Measurements from ENCODE around the gene CUBN.

Gene CUBN

DNA sequence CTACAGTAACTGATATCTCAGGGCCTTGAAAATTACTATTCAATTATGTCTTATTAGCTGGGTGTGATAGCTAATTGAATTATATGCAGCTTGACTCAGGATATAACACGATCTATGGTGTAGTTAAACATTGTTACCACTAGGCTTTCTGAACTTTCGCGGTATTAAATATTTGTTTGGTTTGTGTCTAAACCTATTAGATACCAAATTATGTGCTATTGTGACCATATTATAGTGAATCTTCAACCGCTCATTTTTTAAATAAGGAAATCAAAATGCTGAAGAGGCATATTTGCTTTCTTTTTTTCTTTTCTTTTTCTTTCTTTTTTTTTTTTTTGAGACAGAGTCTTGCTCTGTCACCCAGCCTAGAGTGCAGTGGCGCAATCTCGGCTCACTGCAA lies 213.1 kb downstream of the CUBN start:
- DNase-seq (ENCODE audit: low spot score), result no peak

DNA sequence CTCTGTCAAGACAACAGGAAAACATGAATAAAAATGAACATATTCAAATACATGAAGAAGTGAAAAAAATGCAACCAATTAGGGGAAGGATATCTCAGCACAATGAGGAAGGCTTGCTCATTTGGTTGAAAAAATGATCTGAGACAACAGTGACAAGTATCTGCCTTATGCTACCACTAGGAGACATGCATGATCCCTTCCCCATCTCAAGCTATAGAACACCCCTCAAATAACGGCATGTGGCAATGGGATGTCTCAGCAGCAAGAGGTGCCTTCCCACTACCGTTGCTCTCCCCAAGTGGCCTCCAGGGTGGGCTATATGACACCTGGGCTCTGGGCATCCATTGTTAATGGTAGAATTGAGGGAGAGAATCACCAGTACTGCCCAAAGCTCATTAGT lies 214.3 kb downstream of the CUBN start:
- no peak for DNase-seq (ENCODE audit: low spot score)

DNA sequence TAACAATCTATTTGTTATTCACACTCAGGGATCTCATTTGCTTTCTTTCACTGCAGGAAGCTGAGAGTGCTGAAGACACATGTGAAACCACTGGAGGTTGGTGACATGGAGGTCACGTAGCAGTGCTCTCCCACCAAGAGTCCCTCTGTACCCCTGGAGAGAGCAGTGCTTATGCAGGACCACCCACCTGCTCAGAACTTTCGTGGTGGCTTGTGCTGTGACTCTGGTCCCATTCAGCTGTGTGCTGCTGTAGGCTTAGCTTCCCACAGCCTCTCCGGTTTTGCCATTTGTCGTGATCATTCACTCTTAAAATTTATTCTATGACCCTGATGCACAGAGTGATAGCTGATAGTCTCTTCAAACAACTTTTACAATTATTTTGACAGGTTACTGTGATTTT lies 216.3 kb downstream of the CUBN start:
- no peak for DNase-seq (ENCODE audit: low spot score)

DNA sequence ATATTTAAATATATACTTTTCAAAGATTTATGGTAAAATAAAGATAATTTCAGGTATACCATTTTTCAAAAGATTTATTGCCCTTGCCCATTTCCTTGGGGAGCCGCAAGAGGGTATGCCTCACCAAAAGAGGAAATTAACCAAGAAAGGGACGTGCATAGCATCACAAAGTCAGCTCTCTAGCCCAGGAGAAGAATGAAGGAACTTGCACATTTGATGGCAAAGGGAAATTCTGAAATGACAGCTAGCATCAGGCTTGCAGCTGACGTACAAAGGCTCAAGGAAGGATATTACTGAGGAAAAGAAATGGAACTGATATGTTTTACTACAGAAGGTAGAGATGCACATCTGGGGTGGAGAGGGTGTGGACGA lies 218.8 kb downstream of the CUBN start:
- DNase-seq (ENCODE audit: low spot score), result peak; percentile 7

DNA sequence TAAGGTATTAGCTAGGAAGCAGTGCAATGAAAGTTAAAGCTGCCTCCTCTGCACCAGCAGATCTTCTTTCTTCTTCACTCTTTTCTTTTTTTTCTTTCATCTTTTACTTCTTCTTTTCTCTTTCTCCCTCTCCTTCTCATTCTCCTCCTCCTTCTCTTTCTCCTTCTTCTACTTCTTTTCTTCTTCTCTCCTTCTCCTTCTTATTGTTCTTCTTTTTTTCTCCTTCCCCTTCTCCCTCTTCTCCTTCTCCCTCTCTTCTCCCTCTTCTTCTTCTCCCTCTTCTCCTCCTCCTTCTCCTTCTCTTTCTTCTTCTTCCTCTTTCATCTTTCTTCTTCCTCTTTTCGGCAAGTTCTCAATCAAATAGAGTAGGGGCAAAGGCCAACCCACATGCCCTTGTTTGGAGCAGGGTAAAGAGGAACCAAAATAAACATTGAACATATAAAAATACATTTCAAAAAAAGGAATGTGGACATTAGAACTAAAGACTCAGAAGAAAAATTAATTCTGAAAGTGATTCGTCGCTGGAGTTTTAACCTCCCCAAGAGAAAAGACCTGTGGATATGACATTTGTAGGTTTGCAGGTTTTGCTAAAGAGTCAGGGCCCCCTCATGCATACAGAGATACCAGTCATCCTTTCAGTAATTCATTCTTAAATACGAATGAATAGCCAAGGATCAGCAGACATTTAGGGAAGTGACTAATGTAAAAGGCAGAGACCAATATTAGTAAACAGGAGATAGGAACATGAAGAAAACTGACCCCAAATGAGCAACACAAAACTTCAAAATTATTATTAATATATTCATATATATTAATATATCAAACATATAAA lies 219.4 kb downstream of the CUBN start:
- DNase-seq (ENCODE audit: low spot score), result no peak

DNA sequence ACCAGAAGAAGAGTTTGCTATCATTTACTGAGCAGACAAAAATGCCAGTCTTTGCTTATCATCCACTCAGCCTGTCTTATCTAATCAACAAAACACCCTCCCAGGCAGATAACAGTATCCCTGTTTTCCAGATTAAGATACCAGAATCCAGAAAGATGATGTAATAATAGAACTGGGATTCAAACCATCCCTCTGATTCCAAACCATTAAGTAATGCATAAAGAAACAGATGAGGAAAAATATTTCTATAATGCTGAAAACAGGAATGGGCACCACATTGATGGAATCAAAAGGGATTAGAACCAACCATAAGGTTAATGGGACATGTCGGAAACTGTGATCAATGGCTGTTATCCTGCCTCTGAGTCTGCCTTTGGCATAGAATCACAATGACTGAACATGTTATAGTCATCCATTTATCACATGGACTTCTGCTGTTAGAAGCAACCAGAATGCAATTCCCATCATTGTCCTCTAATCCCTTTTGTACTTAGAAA lies 220.3 kb downstream of the CUBN start:
- DNase-seq (ENCODE audit: low spot score), result no peak

DNA sequence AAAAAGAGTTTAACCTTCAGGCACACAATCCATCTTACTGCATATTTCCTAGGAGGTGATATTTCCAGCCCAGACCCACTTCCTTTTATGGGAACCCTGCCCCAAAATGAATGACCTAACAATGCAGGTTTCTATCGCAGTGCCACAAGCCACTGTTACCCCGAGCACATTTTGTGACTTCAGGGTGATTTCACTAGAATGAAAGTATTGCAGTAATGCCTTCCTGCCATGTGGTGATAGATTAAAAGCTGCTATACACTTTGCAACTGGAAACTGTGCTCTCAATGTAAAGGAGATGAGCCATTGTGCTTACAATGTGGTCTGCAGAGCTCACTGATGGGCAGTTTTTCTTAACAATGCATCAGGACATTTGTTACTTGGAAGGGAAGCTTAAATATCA lies 221.9 kb downstream of the CUBN start:
- DNase-seq (ENCODE audit: low spot score), result no peak

DNA sequence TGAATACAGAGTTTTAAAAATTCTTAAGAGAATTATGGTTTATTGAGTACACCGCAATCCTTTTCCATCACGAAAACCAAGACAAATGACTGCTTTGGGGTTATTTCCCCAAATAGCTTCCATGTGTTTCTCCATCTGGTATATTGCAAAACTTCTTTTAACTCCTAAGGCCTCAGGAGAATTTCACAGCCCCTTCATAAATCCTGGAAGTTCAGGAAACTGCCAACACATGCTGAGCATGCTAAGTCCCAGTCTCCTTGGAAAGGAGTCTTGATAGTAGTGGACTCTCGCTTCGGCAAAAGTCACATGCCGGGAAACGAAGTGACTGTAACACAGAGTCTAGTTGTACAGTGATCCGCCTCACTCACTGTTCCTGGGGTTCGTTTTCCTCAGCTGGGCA lies 224.3 kb downstream of the CUBN start:
- no peak for DNase-seq (ENCODE audit: low spot score)

DNA sequence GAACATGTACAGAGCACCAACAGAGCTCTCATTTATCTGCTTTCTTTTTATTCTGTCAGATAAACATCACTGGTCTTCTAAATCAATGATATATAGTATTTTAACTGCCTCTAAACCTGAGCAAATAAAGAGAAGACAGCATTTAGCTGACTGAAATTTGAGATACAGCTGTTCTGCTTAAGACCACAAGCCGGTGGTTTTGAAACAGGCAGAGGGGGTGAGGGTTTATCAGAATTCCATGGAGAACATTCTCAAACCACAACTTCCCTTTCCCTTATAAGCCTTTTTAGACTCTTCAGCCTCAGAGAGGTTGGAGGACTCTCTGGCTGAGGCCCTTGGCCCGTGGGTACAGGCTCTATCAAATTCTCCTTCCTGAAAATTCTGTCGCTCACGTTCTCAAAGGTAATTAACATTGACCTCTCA lies 225.0 kb downstream of the CUBN start:
- no peak for DNase-seq (ENCODE audit: low spot score)

DNA sequence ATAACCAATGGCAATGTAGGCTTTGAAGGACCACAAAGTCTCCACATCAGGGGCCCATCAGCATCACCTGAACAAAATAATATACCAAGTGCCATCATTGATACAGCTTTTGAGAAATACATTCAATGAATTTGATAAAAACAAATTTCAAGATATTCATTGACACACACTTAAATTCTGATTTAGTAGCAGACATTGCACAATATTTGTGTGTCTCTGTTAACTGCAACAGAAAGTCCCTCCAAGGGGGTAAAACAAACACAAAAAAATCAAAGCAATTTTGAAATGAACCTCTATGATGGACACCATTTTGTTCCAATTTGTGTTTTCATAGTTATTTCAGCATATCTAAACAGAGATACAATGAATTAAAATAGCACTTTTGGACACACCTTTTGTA lies 225.6 kb downstream of the CUBN start:
- DNase-seq (ENCODE audit: low spot score), result no peak

DNA sequence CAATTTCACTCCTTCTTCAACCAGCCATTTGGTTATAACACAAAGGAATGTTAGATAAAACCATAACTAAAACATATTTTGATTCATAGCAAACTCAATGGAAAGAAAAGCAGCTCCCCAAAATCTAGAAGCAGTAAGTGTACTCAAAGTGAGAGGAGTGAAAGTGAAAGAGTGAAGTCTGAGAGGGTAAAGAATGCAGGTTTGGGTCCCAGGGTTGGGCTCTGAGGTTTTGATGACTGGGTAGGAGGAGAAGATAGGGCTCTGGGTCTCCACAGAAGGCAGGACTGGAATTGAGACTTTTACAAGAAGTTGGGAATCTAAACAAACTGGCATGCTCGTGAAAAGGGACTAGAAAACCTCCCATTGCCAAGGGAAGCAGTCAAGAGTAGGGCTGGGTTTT lies 227.0 kb downstream of the CUBN start:
- no peak for DNase-seq (ENCODE audit: low spot score)

DNA sequence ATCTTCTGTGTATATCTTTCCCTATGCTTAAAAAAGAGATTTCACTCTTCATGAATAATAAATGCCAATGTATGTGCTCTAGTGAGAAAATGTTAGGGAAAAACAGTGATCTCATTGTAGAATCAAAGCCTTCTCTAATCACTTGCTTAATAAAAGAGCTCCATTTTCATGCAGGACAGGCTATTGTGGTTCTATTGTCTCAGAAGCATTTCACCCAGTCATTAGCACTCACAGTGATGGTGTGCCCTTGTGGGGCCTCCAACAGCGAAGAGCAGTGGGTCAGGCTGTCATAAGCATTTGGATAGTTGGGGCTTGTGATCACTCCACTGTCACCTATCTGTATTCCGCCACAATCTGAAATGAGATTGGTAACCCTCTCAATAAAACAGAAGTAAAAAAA lies 228.5 kb downstream of the CUBN start:
- no peak for DNase-seq (ENCODE audit: low spot score)

DNA sequence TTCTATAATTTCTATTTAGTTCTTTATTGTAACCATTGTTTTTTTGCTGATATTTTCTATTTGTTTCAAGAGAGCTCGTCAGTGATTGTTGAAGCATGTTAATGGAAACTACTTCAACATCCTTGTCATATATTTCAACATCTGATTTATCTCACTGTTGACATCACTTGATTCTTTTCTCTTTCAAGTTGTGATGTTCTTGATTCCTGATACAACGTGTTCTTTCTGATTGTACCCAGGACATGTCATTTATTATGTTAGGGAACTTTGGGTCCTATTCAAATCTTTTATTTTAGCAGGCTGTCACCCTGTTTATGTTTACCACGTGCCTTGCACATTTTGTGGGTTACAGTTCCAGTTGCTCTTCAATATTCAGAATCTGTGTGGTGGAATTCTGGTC lies 232.6 kb downstream of the CUBN start:
- no peak for DNase-seq (ENCODE audit: low spot score)

DNA sequence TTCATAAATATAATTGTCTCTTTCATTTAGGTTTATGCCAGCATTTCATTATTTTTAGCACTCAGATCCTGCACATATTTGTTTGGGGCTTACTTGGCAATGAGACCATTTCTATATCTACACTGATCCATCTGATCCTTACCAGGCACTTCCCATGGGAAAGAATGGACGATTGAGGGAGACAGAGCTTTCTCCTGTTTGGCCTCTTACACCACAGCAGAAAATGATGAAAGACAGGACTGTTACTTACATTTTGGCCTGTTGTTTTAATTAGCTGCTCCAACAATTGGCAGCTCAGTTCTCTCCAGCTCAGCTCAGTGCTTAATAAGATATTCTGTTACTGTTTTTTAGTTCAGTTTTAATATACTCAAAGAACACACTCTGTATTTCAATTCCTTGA lies 234.8 kb downstream of the CUBN start:
- no peak for DNase-seq (ENCODE audit: low spot score)

DNA sequence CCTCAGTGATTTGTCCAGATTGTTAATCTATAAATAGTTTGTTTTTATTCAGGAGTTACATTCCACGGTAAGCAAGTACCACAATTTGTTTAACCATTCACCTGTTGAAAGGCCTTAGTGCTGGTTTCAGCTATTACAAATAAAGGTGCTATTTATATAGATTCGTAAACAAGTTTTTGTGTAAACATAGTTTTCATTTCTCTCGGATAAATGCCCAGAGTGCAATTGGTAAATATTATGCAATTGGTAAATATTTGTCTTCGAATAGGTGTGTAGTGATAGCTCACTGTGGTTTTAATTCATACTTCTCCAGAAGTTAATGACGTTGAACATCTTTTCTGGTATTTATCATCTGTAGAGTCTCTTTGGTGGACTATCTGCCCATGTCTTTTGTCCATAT lies 235.9 kb downstream of the CUBN start:
- no peak for DNase-seq (ENCODE audit: low spot score)

DNA sequence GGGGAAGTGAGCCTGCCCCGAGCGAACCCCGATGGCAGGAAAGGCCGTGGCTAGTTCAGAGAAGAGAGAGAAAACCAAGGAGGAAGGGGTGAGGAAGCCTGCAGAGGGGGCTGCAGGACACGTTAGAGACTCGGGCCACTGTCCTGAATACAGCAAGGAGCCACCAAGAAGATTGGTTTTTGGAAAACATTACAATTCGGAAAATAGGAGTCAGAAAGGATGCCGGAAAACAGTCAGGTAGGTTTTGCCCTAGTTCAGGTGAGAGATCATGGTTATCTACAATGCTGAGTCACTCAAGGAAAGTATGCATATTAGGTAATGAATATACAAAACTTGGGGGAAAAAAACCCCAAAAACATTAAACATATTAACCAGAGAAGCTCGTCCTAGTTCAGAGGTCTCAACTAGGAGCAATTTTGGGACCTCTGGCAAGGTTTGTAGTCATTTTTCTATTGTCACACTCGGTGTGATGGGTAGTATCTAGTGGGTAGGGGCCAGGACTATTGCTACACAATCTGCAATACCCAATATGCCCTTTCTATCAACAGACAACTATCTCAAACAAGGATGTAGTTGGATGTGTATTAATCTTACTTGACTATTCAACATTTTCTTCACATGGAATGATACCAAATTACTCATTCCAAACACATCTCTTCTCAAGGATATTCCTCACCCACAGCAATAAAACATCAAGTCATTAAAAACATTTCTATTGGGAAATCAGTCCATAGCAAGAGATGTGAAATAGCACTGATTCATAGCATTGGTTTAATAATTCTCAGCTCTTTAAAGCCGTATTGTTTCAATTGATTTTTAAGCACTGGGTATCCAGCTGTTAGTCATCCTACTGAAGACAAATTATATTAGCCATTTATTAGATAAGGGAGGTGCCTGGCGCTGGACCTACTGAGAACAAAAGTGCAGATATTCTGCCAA lies 238.0 kb downstream of the CUBN start:
- peak; percentile 58 for DNase-seq (ENCODE audit: low spot score)

DNA sequence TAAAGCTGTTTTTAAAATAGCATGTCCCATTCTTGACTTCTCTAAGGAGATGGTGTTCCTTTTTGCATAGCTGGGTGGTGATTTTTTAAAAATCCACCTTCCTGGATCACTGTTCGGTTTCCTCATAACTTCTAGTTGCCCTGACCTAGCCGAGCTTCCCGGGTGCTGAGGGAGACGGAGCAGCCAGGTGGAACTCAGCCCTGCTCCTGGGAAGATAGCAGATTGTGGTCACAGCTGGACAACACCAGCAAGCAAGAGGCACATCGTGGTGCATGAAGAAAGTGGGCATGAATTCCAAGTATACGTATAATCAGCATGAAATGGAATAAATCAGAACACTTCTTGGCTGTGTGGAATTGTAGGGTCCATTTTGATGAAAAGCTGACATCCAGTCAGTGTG lies 238.9 kb downstream of the CUBN start:
- DNase-seq (ENCODE audit: low spot score), result no peak

DNA sequence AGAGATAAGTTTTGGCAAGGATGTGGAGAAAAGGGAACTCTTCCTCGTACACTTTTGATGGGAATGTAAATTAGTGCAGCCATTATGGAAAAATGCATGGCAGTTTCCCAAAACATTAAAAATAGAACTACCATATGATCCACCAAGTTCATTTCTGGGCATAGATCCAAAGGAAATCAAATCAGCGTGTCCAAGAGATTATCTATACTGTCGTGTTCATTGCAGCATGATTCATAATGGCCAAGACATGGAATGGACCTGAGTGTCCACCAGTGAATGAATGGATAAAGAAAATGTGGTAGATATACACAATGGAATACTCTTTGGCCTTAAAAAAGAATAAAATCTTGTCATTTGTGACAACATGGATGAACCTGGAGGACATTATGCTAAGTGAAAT lies 242.0 kb downstream of the CUBN start:
- no peak for DNase-seq (ENCODE audit: low spot score)

DNA sequence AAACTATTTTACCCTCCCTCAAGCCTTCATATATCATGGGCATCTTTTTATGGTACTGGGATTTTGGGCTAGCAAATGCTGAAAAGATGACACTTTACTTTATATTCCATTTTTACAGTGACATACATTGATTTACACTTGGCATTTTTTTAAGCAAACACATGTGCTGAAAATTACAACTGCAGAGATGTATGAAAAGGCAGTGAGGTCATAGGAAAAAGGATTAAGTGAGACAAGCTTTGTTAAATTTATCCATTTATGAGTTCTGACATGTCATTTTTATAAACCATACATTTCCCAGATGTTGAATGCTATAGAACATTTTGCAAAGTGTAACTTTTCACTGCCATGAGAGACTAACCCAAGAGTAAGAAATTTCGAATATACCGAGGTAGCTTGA lies 243.6 kb downstream of the CUBN start:
- DNase-seq (ENCODE audit: low spot score), result no peak

DNA sequence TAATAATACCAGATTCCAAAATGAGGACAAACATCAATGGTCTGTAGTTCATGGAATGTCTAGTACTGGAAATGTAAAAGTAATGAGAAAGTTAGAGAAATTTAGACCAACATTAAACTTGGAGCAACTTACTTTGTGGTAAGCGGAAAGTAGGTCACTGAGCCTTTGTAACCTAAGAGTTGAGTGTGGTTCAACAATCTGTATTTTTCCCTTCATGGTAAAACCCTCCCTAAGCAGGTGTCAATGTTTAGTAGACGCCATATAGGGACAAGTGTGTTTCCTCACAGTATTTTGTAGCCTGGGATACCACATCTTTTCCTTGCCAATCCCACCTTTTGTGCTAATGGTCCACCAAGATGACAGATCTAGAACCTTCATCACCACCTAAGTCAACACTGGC lies 245.1 kb downstream of the CUBN start:
- DNase-seq (ENCODE audit: low spot score), result no peak

DNA sequence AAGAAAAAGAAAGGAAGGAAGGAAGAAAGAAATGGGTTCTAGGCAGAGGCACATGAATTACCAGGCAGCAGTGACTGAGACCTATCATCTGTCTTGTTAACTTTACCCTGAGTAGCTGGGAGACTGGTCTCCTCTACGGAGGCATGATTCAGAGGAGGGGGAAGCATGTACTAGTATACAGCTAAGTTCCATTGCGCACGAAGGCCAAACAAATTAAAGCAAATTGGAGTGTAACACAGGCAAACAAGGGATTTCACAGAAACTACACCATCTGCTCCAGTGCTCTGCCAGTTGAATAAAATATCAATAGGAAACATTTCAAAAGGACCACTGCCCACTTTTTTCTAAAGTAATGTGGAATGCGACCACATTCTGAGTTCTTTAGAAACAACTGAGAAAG lies 246.5 kb downstream of the CUBN start:
- no peak for DNase-seq (ENCODE audit: low spot score)

DNA sequence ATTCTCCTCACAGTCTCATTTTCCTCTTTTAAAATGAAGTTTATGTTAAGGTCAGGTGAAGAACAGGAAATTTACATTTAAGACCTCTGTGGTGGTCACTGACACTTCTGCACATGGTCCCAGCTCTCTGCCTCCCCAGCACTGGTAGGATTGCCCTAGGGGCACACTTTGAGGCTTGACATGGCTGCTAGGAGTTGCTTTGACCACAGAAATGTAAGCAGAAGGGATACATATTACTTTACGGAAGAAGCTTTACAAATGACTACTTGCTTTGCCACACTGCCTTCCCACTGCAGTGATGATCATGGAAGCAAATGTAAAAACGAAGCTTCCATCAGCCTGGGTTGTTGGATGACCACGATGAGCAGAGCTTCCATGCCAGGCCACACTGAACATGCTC lies 259.3 kb downstream of the CUBN start:
- DNase-seq (ENCODE audit: low spot score), result no peak

DNA sequence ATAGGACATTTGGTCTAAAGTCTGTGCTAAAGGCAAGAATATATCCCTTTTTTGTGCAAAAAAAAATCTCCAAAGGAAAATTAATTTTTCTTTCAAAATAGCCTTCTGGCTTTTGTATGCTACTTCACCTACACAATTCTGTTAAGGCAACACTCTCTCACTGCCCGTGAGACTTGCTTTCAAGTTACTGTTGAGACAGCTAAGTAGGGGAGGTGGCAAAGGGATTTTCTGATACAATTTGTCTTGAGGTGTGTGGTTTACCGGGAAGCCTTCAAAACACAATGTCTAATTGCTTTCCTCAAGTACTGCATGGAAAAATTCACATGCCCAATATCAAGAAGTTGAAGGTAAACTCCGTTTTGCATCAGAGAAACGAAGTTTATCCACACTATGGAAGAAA lies 261.6 kb downstream of the CUBN start:
- DNase-seq (ENCODE audit: low spot score), result no peak
